HepG2 (cell line): ENCODE measurements around the gene PRR15L. TPM values are rescaled to one million over a fixed set of nuclear protein-coding genes. Genes with fewer than 3 reads are reported as not detected.

Experiments
- polyA plus RNA-seq, 8 experiments: library from polyadenylated mRNA; depleted of rRNA in 3 of 8; stranded (reverse) in 7 of 8; unstranded in 1 of 8; fragments of >200 nt; fragmentation: Illumina TruSeq in 4 of 8; extraction: Trizol in 4 of 8; gene quantifications; 2 replicates each; pipeline versions ENCODE4 v1.2.1 to v1.2.3, GENCODE V29; 2011 to 2016; ENCODE audit warnings: low read depth in 4 of 8, missing spikeins in 1 of 8, mixed read lengths in 1 of 8; ENCODE audit not compliant: insufficient read depth in 1 of 8
- total RNA-seq, 5 experiments: library from RNA; depleted of rRNA; stranded (reverse); fragments of >200 nt; fragmentation: Illumina TruSeq; extraction: Trizol; gene quantifications; 2 replicates each; pipeline ENCODE4 v1.2.3, GENCODE V29; 2016; ENCODE audit warnings: low read depth in 1 of 5
- TF ChIP-seq, protein P1 (sequence below): sonication (generic); formaldehyde crosslinking; IDR thresholded peaks from 2 replicates; pipeline ENCODE4 v1.4.0; 2020; ENCODE audit warnings: mild to moderate bottlenecking, missing genetic modification reagents
- TF ChIP-seq, protein P2 (sequence below): sonication (generic); formaldehyde crosslinking; IDR thresholded peaks from 2 replicates; pipeline ENCODE4 v1.9.0; 2021; ENCODE audit warnings: mild to moderate bottlenecking, missing genetic modification reagents

PRR15L gene
- total and polyA plus RNA-seq, 2 of the 13 experiments (the other 11 are each of a cell fraction or from before 2014, with no cell fraction given): 0.44 to 2.0 TPM

DNA sequence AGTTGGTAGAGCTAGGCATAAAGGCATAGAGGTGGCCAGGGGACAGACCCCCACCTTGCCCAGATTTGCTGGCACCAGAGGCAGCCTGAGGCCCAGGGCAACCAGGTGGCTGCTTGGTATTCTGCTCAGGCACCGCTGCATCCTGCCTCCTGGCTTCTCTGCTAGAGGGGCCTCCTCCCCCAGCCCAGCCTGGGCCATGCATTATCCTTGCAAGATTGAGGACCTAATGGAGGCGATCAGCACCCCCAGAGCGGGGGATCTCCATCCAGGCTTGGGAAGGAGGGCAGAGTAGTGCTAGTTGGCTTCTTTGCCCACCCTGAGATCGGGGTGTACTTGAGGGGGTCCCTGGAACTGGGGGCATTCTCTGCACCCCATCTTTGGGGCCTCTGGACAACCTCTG, 37.0 kb upstream of the PRR15L start (continued):
- TF ChIP-seq, protein P1, sequence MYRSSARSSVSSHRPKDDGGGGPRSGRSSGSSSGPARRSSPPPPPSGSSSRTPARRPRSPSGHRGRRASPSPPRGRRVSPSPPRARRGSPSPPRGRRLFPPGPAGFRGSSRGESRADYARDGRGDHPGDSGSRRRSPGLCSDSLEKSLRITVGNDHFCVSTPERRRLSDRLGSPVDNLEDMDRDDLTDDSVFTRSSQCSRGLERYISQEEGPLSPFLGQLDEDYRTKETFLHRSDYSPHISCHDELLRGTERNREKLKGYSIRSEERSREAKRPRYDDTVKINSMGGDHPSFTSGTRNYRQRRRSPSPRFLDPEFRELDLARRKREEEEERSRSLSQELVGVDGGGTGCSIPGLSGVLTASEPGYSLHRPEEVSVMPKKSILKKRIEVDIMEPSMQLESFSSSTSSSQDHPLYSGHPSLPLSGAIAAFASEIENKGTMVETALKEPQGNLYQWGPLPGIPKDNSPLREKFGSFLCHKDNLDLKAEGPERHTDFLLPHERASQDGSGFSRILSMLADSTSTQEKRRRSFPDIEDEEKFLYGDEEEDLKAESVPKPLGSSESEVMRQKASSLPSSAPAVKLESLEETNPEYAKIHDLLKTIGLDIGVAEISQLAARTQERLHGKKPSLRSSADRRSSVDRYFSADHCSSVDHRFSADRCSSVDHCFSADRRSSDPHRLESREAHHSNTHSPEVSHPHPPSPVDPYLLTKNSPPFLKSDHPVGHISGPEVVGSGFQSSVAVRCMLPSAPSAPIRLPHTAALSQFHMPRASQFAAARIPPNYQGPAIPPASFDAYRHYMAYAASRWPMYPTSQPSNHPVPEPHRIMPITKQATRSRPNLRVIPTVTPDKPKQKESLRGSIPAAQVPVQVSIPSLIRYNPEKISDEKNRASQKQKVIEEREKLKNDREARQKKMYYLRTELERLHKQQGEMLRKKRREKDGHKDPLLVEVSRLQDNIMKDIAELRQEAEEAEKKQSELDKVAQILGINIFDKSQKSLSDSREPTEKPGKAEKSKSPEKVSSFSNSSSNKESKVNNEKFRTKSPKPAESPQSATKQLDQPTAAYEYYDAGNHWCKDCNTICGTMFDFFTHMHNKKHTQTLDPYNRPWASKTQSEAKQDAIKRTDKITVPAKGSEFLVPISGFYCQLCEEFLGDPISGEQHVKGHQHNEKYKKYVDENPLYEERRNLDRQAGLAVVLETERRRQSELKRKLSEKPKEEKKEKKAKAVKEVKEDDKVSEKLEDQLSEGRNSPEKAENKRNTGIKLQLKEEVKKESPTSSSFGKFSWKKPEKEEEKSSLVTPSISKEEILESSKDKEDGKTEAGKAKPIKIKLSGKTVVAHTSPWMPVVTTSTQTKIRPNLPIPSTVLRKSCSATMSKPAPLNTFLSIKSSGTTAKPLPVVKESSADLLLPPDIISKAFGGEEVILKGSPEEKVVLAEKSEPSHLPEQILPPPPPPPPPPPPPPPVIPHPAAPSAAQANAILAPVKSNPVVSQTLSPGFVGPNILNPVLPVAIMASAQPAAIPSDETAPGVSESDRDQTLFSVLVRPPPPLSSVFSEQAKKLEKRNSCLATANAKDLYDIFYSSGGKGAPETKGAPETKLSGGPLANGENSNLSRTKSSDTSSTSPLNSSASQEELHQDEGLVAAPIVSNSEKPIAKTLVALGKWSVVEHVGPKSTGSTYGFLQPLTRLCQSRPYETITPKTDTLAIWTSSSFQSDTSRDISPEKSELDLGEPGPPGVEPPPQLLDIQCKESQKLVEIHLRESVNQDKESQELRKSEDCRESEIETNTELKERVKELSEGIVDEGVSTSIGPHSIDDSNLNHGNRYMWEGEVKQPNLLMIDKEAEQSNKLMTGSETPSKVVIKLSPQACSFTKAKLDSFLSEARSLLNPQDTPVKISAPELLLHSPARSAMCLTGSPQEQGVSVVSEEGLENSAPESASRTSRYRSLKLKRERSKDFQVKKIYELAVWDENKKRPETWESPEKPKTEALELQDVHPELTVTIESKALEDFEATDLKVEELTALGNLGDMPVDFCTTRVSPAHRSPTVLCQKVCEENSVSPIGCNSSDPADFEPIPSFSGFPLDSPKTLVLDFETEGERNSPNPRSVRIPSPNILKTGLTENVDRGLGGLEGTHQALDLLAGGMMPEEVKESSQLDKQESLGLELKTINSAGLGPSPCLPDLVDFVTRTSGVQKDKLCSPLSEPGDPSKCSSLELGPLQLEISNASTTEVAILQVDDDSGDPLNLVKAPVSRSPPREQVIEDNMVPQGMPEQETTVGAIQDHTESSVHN (CRISPR knock-in tag): no peak
- TF ChIP-seq, protein P2, sequence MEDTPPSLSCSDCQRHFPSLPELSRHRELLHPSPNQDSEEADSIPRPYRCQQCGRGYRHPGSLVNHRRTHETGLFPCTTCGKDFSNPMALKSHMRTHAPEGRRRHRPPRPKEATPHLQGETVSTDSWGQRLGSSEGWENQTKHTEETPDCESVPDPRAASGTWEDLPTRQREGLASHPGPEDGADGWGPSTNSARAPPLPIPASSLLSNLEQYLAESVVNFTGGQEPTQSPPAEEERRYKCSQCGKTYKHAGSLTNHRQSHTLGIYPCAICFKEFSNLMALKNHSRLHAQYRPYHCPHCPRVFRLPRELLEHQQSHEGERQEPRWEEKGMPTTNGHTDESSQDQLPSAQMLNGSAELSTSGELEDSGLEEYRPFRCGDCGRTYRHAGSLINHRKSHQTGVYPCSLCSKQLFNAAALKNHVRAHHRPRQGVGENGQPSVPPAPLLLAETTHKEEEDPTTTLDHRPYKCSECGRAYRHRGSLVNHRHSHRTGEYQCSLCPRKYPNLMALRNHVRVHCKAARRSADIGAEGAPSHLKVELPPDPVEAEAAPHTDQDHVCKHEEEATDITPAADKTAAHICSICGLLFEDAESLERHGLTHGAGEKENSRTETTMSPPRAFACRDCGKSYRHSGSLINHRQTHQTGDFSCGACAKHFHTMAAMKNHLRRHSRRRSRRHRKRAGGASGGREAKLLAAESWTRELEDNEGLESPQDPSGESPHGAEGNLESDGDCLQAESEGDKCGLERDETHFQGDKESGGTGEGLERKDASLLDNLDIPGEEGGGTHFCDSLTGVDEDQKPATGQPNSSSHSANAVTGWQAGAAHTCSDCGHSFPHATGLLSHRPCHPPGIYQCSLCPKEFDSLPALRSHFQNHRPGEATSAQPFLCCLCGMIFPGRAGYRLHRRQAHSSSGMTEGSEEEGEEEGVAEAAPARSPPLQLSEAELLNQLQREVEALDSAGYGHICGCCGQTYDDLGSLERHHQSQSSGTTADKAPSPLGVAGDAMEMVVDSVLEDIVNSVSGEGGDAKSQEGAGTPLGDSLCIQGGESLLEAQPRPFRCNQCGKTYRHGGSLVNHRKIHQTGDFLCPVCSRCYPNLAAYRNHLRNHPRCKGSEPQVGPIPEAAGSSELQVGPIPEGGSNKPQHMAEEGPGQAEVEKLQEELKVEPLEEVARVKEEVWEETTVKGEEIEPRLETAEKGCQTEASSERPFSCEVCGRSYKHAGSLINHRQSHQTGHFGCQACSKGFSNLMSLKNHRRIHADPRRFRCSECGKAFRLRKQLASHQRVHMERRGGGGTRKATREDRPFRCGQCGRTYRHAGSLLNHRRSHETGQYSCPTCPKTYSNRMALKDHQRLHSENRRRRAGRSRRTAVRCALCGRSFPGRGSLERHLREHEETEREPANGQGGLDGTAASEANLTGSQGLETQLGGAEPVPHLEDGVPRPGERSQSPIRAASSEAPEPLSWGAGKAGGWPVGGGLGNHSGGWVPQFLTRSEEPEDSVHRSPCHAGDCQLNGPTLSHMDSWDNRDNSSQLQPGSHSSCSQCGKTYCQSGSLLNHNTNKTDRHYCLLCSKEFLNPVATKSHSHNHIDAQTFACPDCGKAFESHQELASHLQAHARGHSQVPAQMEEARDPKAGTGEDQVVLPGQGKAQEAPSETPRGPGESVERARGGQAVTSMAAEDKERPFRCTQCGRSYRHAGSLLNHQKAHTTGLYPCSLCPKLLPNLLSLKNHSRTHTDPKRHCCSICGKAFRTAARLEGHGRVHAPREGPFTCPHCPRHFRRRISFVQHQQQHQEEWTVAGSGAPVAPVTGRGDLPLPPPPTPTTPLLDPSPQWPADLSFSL (CRISPR knock-in tag): no peak
